ENCODE results near the gene CD300C.
"Not testable (repeated sequence)": the region's sequence is repeated elsewhere in the genome, so short reads cannot be mapped to it uniquely, and the experiment has no call there.

- TF ChIP-seq CTCF, POLR2A (IDR thresholded peaks at IDR 0.05): not testable (repeated sequence)
These were observed 12.5 kb upstream of the CD300C start for GRCh38 chr17:74558402-74558801.

Measured in body of pancreas (tissue), 4 donors.